Endothelial cell of umbilical vein (primary cell): ENCODE data around the gene ITGA3. TPM values are rescaled to one million over a fixed set of nuclear protein-coding genes. Genes with fewer than 3 reads are reported as not detected.

Source experiments
- BruUV-seq: library from RNA; stranded (reverse); fragments of 400-500 nt; replicated peaks from 2 replicates; lab custom pipeline; 2021; lab: Mats Ljungman, UMichigan
- CTCF ChIA-PET: fragments of 300-600, 350-600 bp; sonication (Branson Sonifier 250); formaldehyde crosslinking; loops from one replicate; lab custom pipeline; 2021; ENCODE audit warnings: antibody characterized with exemption, inconsistent platforms; lab: Charles Lee
- POLR2A ChIA-PET: fragments of 300-600, 350-600 bp; sonication (Branson Sonifier 250); formaldehyde crosslinking; loops from one replicate; lab custom pipeline; 2021; ENCODE audit warnings: antibody characterized with exemption, inconsistent platforms; lab: Charles Lee
- DNase-seq: peaks from one replicate; pipeline ENCODE4 v3.0.0-alpha.2; 2011; ENCODE audit warnings: low read depth, low spot score
- FAIRE-seq: peaks from 2 replicates; lab custom pipeline; 2011; peaks lifted over from hg19 to GRCh38; lab: Jason Lieb, UNC
- H2AFZ ChIP-seq: 2 replicates; pipeline ENCODE4 v1.6.0; 2012; ENCODE audit warnings: low read depth, low read length, control low read depth, inconsistent platforms
- H3K27ac ChIP-seq: 2 replicates; pipeline ENCODE4 v1.5.1; 2011; ENCODE audit warnings: low read depth, mild to moderate bottlenecking, control low read depth, low read length, moderate library complexity; ENCODE audit not compliant: insufficient read depth
- H3K27me3 ChIP-seq, 2 experiments: 2 replicates each; pipeline versions ENCODE4 v1.6.0 to v1.6.1; 2011; ENCODE audit warnings: low read length in 2 of 2, mixed read lengths in 1 of 2; ENCODE audit not compliant: control insufficient read depth in 2 of 2, insufficient read depth in 2 of 2
- H3K36me3 ChIP-seq, 2 experiments: 2 replicates in 1 of 2; 3 replicates in 1 of 2; pipeline ENCODE4 v1.5.1; 2011; ENCODE audit warnings: low read length in 2 of 2, mild to moderate bottlenecking in 1 of 2, moderate library complexity in 1 of 2; ENCODE audit not compliant: control insufficient read depth in 2 of 2, insufficient read depth in 2 of 2; ENCODE audit errors: extremely low read depth in 1 of 2
- H3K4me1 ChIP-seq: 3 replicates; pipeline ENCODE4 v1.5.1; 2011; ENCODE audit warnings: mild to moderate bottlenecking, low read length; ENCODE audit not compliant: control insufficient read depth, insufficient read depth; ENCODE audit errors: extremely low read depth
- H3K4me2 ChIP-seq: 2 replicates; pipeline ENCODE4 v1.6.1; 2011; ENCODE audit warnings: low read length, control low read depth, mixed read lengths; ENCODE audit not compliant: insufficient read depth
- H3K4me3 ChIP-seq, 3 experiments: fragments of 200-600 bp in 1 of 3; sonication (generic), shearing (Covaris generic) in 1 of 3; replicated peaks in 1 of 3; 2 replicates each; pipeline ENCODE4 v1.5.1; 2011 to 2016; ENCODE audit warnings: control low read depth in 3 of 3, low read length in 3 of 3, mild to moderate bottlenecking in 2 of 3, inconsistent platforms in 1 of 3, low read depth in 1 of 3, moderate library complexity in 1 of 3; ENCODE audit not compliant: insufficient read depth in 1 of 3
- H3K79me2 ChIP-seq: 2 replicates; pipeline ENCODE4 v1.6.0; 2012; ENCODE audit warnings: low read length, inconsistent platforms; ENCODE audit not compliant: control insufficient read depth, insufficient read depth
- H3K9ac ChIP-seq: replicated peaks from 2 replicates; pipeline ENCODE3; 2011; ENCODE audit warnings: low read length, control low read depth; ENCODE audit not compliant: insufficient read depth; ENCODE audit errors: extremely low read depth
- H3K9me1 ChIP-seq: replicated peaks from 3 replicates; pipeline ENCODE4 v1.6.0; 2011; ENCODE audit warnings: mild to moderate bottlenecking, low read length; ENCODE audit not compliant: control insufficient read depth, insufficient read depth; ENCODE audit errors: extremely low read depth
- H3K9me3 ChIP-seq: replicated peaks from 2 replicates; pipeline ENCODE4 v1.5.1; 2012; ENCODE audit warnings: low read length, inconsistent platforms; ENCODE audit not compliant: control insufficient read depth, insufficient read depth
- H4K20me1 ChIP-seq: replicated peaks from 2 replicates; pipeline ENCODE3; 2011; ENCODE audit warnings: mild to moderate bottlenecking, low read length; ENCODE audit not compliant: control insufficient read depth, insufficient read depth; ENCODE audit errors: extremely low read depth
- CTCF ChIP-seq, 2 donors: IDR thresholded peaks; 1 replicate in 1 of 2; 2 replicates in 1 of 2; pipeline ENCODE4 v1.5.1; 2011; ENCODE audit warnings: low read length in 2 of 2, mild to moderate bottlenecking in 2 of 2, moderate library complexity in 2 of 2, control low read depth in 1 of 2, inconsistent platforms in 1 of 2, low read depth in 1 of 2; ENCODE audit not compliant: insufficient read depth in 1 of 2; ENCODE audit errors: extremely low read depth in 1 of 2
- FOS ChIP-seq: IDR thresholded peaks from 2 replicates; pipeline ENCODE4 v1.6.1; 2011; ENCODE audit warnings: mild to moderate bottlenecking, low read length, moderate library complexity, borderline replicate concordance; ENCODE audit not compliant: insufficient read depth
- GATA2 ChIP-seq: IDR thresholded peaks from 2 replicates; pipeline ENCODE4 v1.7.0; 2011; ENCODE audit warnings: low read depth, mild to moderate bottlenecking, moderate library complexity, mixed read lengths, low read length; ENCODE audit not compliant: insufficient read length, insufficient read depth
- JUN ChIP-seq: IDR thresholded peaks from 2 replicates; pipeline ENCODE4 v1.6.1; 2011; ENCODE audit warnings: borderline replicate concordance, low read depth; ENCODE audit not compliant: insufficient read length, insufficient read depth
- MAX ChIP-seq: IDR thresholded peaks from 2 replicates; pipeline ENCODE4 v1.6.1; 2011; ENCODE audit not compliant: insufficient read depth, insufficient read length
- MYC ChIP-seq: IDR thresholded peaks from one replicate; pipeline ENCODE4 v1.6.1; 2011; ENCODE audit warnings: mild to moderate bottlenecking, low read depth, low read length
- POLR2AphosphoS5 ChIP-seq: IDR thresholded peaks from 2 replicates; pipeline ENCODE4 v1.6.1; 2012; ENCODE audit warnings: low read depth, mild to moderate bottlenecking, control low read depth, low read length, moderate library complexity; ENCODE audit not compliant: insufficient read depth
- dilution Hi-C: fragments of 300-500 bp; cut with MboI; formaldehyde crosslinking; loops from one replicate; pipeline ENCODE4 v1.15.0; 2019; ENCODE audit warnings: low sequenced_read_pairs; ENCODE audit not compliant: extremely low pct_ligation_motif_present
- intact Hi-C: fragments of 100-400 bp; cut with micrococcal nuclease; formaldehyde crosslinking; loops from one replicate; pipeline ENCODE4 v1.10.0; 2022
- polyA plus RNA-seq, 4 experiments: library from polyadenylated mRNA; depleted of rRNA in 3 of 4; stranded (reverse) in 3 of 4; unstranded in 1 of 4; fragments of >200 nt; gene quantifications; 2 replicates each; pipeline versions ENCODE4 v1.2.1 to v1.2.3, GENCODE V29; 2011 to 2012; ENCODE audit warnings: missing spikeins in 1 of 4
- total RNA-seq: library from RNA; stranded (reverse); gene quantifications from 2 replicates; pipeline ENCODE4 v1.2.3, GENCODE V29; 2021

The ITGA3 gene
- total and polyA plus RNA-seq, 2 donors (not counting 3 experiments of a cell fraction or from before 2014, with no cell fraction given), result 92.7 to 112 TPM

DNA sequence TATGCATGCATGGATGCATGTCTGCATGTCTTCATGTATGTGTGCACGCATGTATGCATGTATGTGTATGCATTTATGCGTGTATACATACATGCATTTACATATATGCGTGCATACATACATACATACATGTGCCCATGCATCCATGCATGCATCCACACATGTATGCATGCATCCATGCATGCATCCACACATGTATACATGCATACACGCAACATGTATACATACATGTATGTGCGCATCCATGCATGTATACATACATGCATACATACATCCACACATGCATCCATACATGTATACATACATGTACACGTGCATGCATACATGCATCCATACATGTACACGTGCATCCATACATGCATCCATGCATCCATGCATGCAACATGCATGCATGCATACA is 31.1 kb upstream of the ITGA3 start:
- DNase-seq (no peak), FAIRE-seq (no peak)
- intact Hi-C loops, result no loop called here
- POLR2A ChIA-PET, result no interaction called here
- no peaks in the 10 kb centered on the region for H3K36me3 ChIP-seq
- H3K9me3 ChIP-seq, result no peaks in the 10 kb centered on the region
- no peak overlapping the region for H3K4me2 ChIP-seq
- BruUV-seq, result no TSS peak
- H3K27ac ChIP-seq, result no peak overlapping the region
- dilution Hi-C loops, result no loop called here
- H2AFZ ChIP-seq, result no peak overlapping the region
- peaks cover 0 to 4% of the 10 kb centered on the region in 2 experiments for H3K27me3 ChIP-seq
- H4K20me1 ChIP-seq, result no peaks in the 10 kb centered on the region
- H3K9ac ChIP-seq, result no peak overlapping the region
- H3K4me3 ChIP-seq, result no peak overlapping the region
- CTCF ChIA-PET, result interaction anchor here (4.2 to 5.2 kb wide), 2 partner anchors 30 to 63 kb away, joined by 88 to 146 read pairs; partner anchors contain the start of gene ITGA3
- TF ChIP-seq FOS, result no peak
- TF ChIP-seq CTCF (IDR thresholded peaks at IDR 0.05; ENCODE audit: extremely low read depth in 1 of 2, insufficient read depth in 1 of 2, low read depth in 1 of 2, low read length in 2 of 2), result no peak
- no peak for TF ChIP-seq MYC
- no peak for TF ChIP-seq GATA2
- TF ChIP-seq JUN, result no peak
- no peak for TF ChIP-seq MAX
- TF ChIP-seq POLR2AphosphoS5, result no peak
- no peaks in the 10 kb centered on the region for H3K79me2 ChIP-seq
- H3K9me1 ChIP-seq, result no peaks in the 10 kb centered on the region
- H3K4me1 ChIP-seq, result peaks cover 20% of the 10 kb centered on the region
